Lower leg skin (tissue), 4 donors: Measurements from ENCODE around the gene PSMD1. TPM values are rescaled to one million over a fixed set of nuclear protein-coding genes. Genes with fewer than 3 reads are reported as not detected.

Experiments
- DNase-seq, 2 donors: peaks; one replicate each; pipeline ENCODE4 v3.0.0-alpha.2; 2019; ENCODE audit warnings: low spot score in 2 of 2
- H3K4me3 ChIP-seq: fragments of 200-600 bp; sonication (generic); 2 replicates; pipeline ENCODE4 v1.5.1; 2017; ENCODE audit warnings: mild to moderate bottlenecking, low read depth; ENCODE audit not compliant: poor library complexity, severe bottlenecking
- CTCF ChIP-seq, 3 donors: fragments of 450-650 bp; IDR thresholded peaks; one replicate each; pipeline ENCODE4 v1.5.1; 2016; ENCODE audit warnings: antibody characterized with exemption in 3 of 3, mild to moderate bottlenecking in 3 of 3, moderate library complexity in 2 of 3
- POLR2A ChIP-seq, 2 donors: fragments of 450-650 bp; IDR thresholded peaks; one replicate each; pipeline ENCODE4 v1.6.1; 2016 to 2017; ENCODE audit warnings: antibody characterized with exemption in 2 of 2, mild to moderate bottlenecking in 1 of 2, moderate library complexity in 1 of 2
- WGBS, 2 donors: methylation state at CpG; one replicate each; pipeline ENCODE4 v1.1.5; 2018; 5-methylcytosine and 5-hydroxymethylcytosine counted together
- intact Hi-C: fragments of 100-400 bp; cut with DNase I; formaldehyde crosslinking; loops from one replicate; pipeline ENCODE4 v1.15.0; 2023; ENCODE audit warnings: low total_unique reads
- total RNA-seq, 4 donors: library from RNA; depleted of rRNA; stranded (reverse); fragments of >200 nt; gene quantifications; one replicate each; pipeline ENCODE4 v1.1.0, GENCODE V29; 2016

PSMD1 gene
- total RNA-seq, 4 donors from 2014 or later: 49.8 to 67.9 (median 57.4) TPM

GRCh38 chr2:231011526-231011925 lies 45.1 kb upstream of the PSMD1 start:
- DNase-seq: no peak
- TF ChIP-seq CTCF (IDR thresholded peaks at IDR 0.05): no peak
- TF ChIP-seq POLR2A (IDR thresholded peaks at IDR 0.05): no peak
- no peak overlapping the region for H3K4me3 ChIP-seq
- intact Hi-C loops: no loop called here
- WGBS, 2 donors: 44 to 63% methylated on average over 2 of the region's 2 CpGs

DNA sequence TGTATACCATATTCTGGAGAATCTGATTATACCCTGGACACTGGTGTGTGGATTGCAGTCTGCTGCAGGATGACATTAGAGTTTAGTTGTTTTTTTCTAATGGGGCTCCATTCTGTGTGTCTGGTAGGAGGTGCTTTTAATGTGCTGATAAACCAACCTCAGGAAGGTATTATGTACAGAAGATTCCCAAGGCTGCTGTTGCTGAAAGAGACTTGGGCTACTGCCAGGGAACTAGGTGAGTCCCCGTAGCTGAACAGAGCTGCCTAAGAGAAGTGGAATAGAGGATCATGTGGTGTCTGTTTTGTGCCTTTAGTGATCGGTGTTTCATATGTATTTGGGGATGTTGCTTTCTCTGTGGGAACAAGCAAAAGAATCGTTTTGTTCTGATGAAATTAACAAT lies 44.2 kb upstream of the PSMD1 start:
- H3K4me3 ChIP-seq: no peak overlapping the region
- no peak for DNase-seq
- no peak for TF ChIP-seq POLR2A (IDR thresholded peaks at IDR 0.05)
- no peak for TF ChIP-seq CTCF (IDR thresholded peaks at IDR 0.05)

DNA sequence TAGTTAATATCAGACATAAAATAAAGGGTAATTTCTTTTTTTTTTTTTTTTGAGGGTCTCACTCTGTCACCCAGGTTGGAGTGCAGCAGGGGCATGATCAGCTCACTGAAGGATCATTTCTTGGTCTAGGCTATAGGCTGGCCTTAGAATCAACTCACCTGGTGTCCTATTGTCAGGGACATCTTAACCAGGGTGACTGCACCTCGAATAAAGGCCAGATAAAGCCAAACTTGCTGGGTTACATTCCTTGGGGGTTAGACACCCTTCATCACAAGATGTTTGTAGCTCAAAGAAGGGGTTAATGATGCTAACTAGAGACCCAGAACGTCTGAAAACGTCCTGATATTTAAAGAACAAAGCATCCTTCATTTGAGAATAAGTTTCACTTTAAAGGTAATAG lies 42.8 kb upstream of the PSMD1 start:
- TF ChIP-seq POLR2A (IDR thresholded peaks at IDR 0.05): no peak
- no peak for TF ChIP-seq CTCF (IDR thresholded peaks at IDR 0.05)
- intact Hi-C loops: no loop called here
- 21 to 44% methylated on average over 3 of the region's 3 CpGs for WGBS, 2 donors
- no peak for DNase-seq
- H3K4me3 ChIP-seq: no peak overlapping the region

More for the DNA sequence above, 44.2 kb upstream of the PSMD1 start:
- 44 to 71% methylated on average over 3 of the region's 3 CpGs for WGBS, 2 donors
- intact Hi-C loops: no loop called here

DNA sequence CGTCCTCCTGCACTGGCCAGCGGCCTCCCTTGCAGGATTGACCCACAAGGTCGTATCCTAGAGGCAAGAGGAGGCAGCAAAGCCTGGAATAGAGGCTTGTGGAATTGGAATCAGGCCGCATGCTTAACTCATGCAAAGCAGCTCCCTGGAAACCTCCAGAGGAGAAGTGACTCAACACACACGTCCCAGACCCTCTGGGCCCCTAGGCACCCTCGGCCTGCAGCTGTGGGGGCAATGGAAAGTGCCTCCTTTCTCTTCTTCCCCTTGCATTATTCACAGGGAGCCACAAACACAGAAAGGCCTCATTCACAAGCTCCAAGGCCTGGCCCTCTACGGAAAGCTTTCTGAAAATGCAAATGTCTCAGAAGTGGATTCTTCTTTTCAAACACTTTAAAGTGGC lies 41.2 kb upstream of the PSMD1 start:
- no peak overlapping the region for H3K4me3 ChIP-seq
- intact Hi-C loops: no loop called here
- DNase-seq: no peak
- no peak for TF ChIP-seq POLR2A (IDR thresholded peaks at IDR 0.05)
- no peak for TF ChIP-seq CTCF (IDR thresholded peaks at IDR 0.05)
- 62 to 69% methylated on average over 7 of the region's 7 CpGs for WGBS, 2 donors

GRCh38 chr2:231015926-231016325 lies 40.7 kb upstream of the PSMD1 start:
- DNase-seq: no peak
- TF ChIP-seq CTCF (IDR thresholded peaks at IDR 0.05): no peak
- TF ChIP-seq POLR2A (IDR thresholded peaks at IDR 0.05): no peak
- H3K4me3 ChIP-seq: no peak overlapping the region
- intact Hi-C loops: no loop called here
- 73 to 88% methylated on average over 3 of the region's 3 CpGs for WGBS, 2 donors

GRCh38 chr2:231016566-231017230 lies 40.0 kb upstream of the PSMD1 start:
- no peak overlapping the region for H3K4me3 ChIP-seq
- TF ChIP-seq POLR2A (IDR thresholded peaks at IDR 0.05): no peak
- no peak for TF ChIP-seq CTCF (IDR thresholded peaks at IDR 0.05)
- intact Hi-C loops: no loop called here
- DNase-seq: no peak
- 81 to 82% methylated on average over 6 of the region's 6 CpGs for WGBS, 2 donors
